Activated T-helper 1 cell treated with anti-CD3 and anti-CD28 coated beads, Interleukin-12 subunit alpha, Interleukin-12 subunit beta, Interleukin-2, Interleukin-4 antibody, amounts not matched to agents 30 ng/mL and 10 ng/mL and 1 ng/mL, durations not matched to agents 14 hours and 24 hours and 36 hours (primary cell): Measurements from ENCODE around the gene HECTD1. TPM values are rescaled to one million over a fixed set of nuclear protein-coding genes. Genes with fewer than 3 reads are reported as not detected.
"Not testable (repeated sequence)": the region's sequence is repeated elsewhere in the genome, so short reads cannot be mapped to it uniquely, and the experiment has no call there.

Source experiments
- DNase-seq: peaks from one replicate; pipeline ENCODE4 v3.0.0; 2021; ENCODE audit warnings: low spot score
- H3K27ac Mint-ChIP-seq: one replicate; pipeline ENCODE4 v1.8.0; 2021; ENCODE audit warnings: mild to moderate bottlenecking, mixed read lengths
- H3K27me3 Mint-ChIP-seq: one replicate; pipeline ENCODE4 v1.8.0; 2022; ENCODE audit warnings: mild to moderate bottlenecking, moderate library complexity, mixed read lengths; ENCODE audit not compliant: insufficient read depth
- H3K36me3 Mint-ChIP-seq: one replicate; pipeline ENCODE4 v1.8.0; 2021; ENCODE audit warnings: low read depth, mixed read lengths
- H3K4me1 Mint-ChIP-seq: one replicate; pipeline ENCODE4 v1.8.0; 2021; ENCODE audit warnings: low read depth, mixed read lengths
- H3K4me3 Mint-ChIP-seq: one replicate; pipeline ENCODE4 v1.8.0; 2021; ENCODE audit warnings: mild to moderate bottlenecking, moderate library complexity, mixed read lengths
- H3K9me3 Mint-ChIP-seq: one replicate; pipeline ENCODE4 v1.8.0; 2021; ENCODE audit warnings: mixed read lengths
- intact Hi-C: fragments of 100-400 bp; cut with micrococcal nuclease; formaldehyde crosslinking; loops from one replicate; pipeline ENCODE4 v1.15.1; 2024
- total RNA-seq: library from RNA; stranded (reverse); gene quantifications from 2 replicates; pipeline ENCODE4 v1.2.3, GENCODE V29; 2022

The HECTD1 gene
- total RNA-seq, 1 donor from 2014 or later = 127 TPM

DNA sequence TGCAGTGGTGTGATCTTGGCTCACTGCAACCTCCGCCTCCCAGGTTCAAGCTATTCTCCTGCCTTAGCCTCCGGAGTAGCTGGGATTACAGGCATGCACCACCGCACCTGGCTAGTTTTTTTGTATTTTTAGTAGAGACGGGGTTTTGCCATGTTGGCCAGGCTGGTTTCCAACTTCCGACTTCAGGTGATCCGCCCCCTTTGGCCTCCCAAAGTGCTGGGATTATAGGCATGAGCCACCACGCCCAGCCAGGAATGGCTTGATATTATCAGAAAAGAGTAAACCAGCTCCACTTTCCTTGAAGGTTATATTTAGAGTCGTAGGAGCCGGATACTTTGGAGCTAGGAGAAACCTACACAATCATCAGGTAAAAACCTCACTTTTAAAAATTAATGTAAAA is 121.1 kb downstream of the HECTD1 start:
- not testable (repeated sequence) for H3K27ac Mint-ChIP-seq, H3K4me1 Mint-ChIP-seq, H3K27me3 Mint-ChIP-seq, H3K36me3 Mint-ChIP-seq, DNase-seq, H3K9me3 Mint-ChIP-seq, H3K4me3 Mint-ChIP-seq
- intact Hi-C loops = loop anchor here (10.0 kb wide), 1 partner anchor 432 kb away; no protein-coding TSS in a partner anchor

DNA sequence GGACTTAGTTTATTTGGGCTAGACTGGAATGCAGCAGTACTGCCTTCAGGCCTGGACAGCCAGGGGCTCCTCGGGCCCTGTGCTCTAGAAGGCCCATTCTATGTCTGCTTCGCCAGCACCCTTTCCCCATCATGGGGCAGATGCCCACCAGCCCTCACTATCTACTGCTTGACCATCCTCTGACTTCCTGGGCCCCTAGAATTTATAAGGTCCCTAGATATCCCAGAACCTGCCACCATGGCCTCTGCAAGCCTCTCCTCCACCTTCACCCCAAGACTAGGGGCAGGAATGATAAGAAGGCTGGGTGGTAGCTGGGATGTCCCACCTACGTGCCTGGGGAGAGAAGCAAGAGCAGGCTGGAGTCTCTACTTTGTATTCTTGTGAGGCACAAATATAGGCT is 122.6 kb downstream of the HECTD1 start:
- Mint-ChIP-seq H3K4me3 (no peak overlapping the region), H3K9me3 (no peaks in the 10 kb centered on the region), H3K4me1 (no peaks in the 10 kb centered on the region), H3K27me3 (no peaks in the 10 kb centered on the region), H3K27ac (no peak overlapping the region), H3K36me3 (no peaks in the 10 kb centered on the region)
- intact Hi-C loops = loop anchor here (10.0 kb wide), 1 partner anchor 430 kb away; no protein-coding TSS in a partner anchor
- no peak for DNase-seq

DNA sequence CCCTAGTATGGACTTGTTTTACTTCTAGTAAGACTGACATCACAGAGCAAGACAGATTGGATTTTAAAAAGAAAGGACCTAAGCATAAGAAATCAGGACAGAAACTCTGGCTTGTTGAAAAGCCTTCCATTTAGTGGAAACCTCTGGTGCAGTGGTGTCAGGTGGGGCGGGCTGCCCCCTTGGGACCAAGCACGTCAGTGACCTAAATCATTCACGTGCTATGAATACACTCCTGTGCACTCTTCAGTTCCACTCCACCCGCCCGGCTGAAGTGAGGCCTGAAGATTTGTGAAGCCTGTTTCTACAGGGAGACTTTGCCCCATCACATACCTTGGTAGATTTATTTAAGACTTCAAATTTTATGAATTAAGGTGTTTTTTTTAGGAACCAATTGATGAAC is 123.2 kb downstream of the HECTD1 start:
- DNase-seq = no peak
- Mint-ChIP-seq H3K4me1 (no peaks in the 10 kb centered on the region), H3K27me3 (no peaks in the 10 kb centered on the region), H3K9me3 (no peaks in the 10 kb centered on the region), H3K36me3 (no peaks in the 10 kb centered on the region), H3K4me3 (no peak overlapping the region), H3K27ac (no peak overlapping the region)
- intact Hi-C loops = loop anchor here (5.0 to 10.0 kb wide), 2 partner anchors 273 to 430 kb away; no protein-coding TSS in a partner anchor

DNA sequence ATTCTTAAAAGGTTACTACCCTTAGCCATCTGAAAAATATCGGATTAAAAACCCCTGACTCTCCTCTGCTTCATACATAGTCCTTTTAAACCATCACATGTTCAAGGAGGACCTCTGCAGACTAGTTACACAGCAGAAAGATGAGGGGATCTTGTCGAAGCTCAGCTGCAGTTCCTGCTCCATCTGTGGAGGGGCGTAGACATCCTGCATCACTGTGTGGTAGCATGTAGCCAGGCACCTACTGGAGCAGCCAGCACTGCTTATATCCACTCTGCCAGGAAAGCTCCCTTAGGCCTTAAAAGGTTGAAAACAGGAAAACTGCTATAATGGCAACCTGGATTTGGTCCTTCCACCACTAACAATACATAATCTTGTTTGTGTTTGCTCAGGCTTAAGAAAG is 123.8 kb downstream of the HECTD1 start:
- Mint-ChIP-seq H3K27ac (no peak overlapping the region), H3K4me3 (no peak overlapping the region), H3K36me3 (no peaks in the 10 kb centered on the region), H3K4me1 (no peaks in the 10 kb centered on the region), H3K27me3 (no peaks in the 10 kb centered on the region), H3K9me3 (no peaks in the 10 kb centered on the region)
- DNase-seq = no peak
- intact Hi-C loops = loop anchor here (2.0 to 10.0 kb wide), 4 partner anchors 57 to 429 kb away; partner anchors contain the start of gene STRN3

DNA sequence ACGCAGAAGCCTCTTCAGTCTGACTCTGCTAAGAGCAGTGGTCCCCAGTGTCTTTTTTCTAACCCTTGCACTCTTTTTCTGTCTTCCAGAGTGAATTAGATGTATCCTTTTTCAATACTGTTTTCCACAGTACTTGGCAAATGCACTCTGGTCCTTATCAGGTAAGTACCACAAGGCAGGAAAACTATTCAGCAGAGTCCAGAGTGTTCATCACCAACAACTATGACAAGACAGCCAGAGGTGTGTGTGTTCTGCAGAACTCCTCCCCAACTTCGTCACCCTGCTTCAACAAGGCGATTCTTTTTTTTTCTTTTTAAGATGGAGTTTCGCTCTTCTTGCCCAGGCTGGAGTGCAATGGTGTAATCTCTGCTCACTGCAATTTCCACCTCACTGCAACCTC is 127.1 kb downstream of the HECTD1 start:
- Mint-ChIP-seq H3K9me3 (peaks cover under 1% of the 10 kb centered on the region), H3K27me3 (no peaks in the 10 kb centered on the region), H3K4me1 (no peaks in the 10 kb centered on the region), H3K4me3 (no peak overlapping the region), H3K27ac (no peak overlapping the region), H3K36me3 (no peaks in the 10 kb centered on the region)
- intact Hi-C loops = loop anchor here (5.0 to 10.0 kb wide), 2 partner anchors 277 to 426 kb away; no protein-coding TSS in a partner anchor
- DNase-seq = no peak

DNA sequence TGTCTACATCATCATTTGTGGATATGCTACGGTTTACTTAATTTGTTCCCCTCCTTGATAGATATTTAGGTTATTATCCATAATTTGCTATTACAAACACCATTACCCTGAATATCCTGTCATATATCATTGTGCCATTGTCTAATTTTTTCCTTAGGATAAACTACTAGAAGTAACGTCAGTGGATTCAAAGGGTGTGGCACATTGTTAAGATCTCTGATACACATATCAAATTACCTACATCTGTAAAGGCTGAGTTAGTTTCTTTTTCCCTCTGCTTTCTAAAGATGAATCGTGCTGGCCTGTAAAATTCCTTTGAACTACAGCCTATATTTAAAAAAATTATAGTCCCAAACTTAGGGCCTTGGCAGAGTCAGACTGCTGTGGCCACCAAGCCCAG is 127.5 kb downstream of the HECTD1 start:
- Mint-ChIP-seq H3K4me1 (no peaks in the 10 kb centered on the region), H3K36me3 (peaks cover 2% of the 10 kb centered on the region), H3K27ac (no peak overlapping the region), H3K27me3 (no peaks in the 10 kb centered on the region), H3K9me3 (peaks cover 5% of the 10 kb centered on the region), H3K4me3 (no peak overlapping the region)
- DNase-seq = no peak
- intact Hi-C loops = loop anchor here (5.0 to 10.0 kb wide), 2 partner anchors 277 to 425 kb away; no protein-coding TSS in a partner anchor

DNA sequence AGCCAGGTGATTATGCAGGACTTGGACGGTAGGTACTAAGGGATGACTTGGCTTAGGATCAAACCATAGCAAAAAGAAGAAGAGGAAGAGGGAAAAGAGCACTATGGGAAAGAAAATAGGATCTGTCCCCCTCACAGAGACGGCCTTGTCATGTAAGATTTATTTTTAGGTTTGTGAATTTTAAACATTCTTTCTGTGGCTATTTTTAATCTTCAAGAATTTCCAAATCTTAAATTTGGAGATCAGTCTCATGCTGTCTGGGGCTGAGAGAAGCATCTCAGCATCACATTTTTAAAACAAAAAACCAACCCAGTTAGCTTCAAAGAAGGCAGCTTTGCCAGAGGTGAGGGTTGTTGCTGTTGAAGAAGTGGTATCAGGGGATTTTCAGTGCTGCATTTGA is 128.8 kb downstream of the HECTD1 start:
- H3K9me3 Mint-ChIP-seq = peaks cover 6% of the 10 kb centered on the region
- no peak for DNase-seq
- no peak overlapping the region for H3K27ac Mint-ChIP-seq
- intact Hi-C loops = no loop called here
- H3K4me3 Mint-ChIP-seq = no peak overlapping the region
- no peaks in the 10 kb centered on the region for H3K4me1 Mint-ChIP-seq
- peaks cover 4% of the 10 kb centered on the region for H3K36me3 Mint-ChIP-seq
- no peaks in the 10 kb centered on the region for H3K27me3 Mint-ChIP-seq

DNA sequence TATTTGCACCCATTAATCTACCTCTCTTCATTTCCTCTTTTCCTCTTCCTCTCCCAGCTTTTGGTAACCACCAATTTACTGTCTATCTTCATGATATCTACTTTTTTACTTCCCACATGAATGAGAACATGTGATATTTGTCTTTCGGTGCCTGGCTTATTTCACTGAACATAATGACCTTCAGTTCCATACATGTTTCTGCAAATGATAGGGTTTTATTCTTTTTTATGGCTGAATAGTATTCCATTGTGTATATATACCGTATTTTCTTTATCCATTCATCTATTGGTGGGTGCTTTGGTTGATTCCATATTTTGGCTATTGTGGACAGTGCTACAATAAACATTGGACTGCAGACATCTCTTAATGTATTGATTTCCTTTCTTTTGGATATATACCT is 132.4 kb downstream of the HECTD1 start:
- H3K27me3 Mint-ChIP-seq = no peaks in the 10 kb centered on the region
- no peak overlapping the region for H3K4me3 Mint-ChIP-seq
- intact Hi-C loops = no loop called here

DNA sequence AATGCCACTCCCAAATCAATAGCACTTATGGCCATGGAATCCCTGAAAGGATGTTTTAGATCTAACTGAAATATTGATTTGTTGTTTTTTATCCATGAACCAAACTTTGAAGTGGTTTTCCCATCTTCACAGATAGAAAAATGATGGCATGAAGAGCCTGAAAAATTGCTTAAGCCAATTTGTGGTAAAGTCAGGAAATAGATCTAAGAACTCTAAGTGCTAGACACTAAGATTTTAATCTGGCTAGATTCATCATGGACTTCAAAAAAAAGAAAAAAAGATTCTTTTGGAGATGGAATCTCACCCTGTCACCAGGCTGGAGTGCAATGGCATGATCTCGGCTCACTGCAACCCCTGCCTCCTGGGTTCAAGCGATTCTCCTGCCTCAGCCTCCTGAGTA is 136.4 kb downstream of the HECTD1 start:
- intact Hi-C loops = no loop called here
- Mint-ChIP-seq H3K36me3 (peaks cover 4% of the 10 kb centered on the region), H3K4me3 (no peak overlapping the region), H3K4me1 (no peaks in the 10 kb centered on the region), H3K27me3 (no peaks in the 10 kb centered on the region), H3K9me3 (peaks cover 6% of the 10 kb centered on the region), H3K27ac (no peak overlapping the region)
- DNase-seq = no peak

More for the DNA sequence above, 132.4 kb downstream of the HECTD1 start:
- Mint-ChIP-seq H3K4me1 (no peaks in the 10 kb centered on the region), H3K27ac (no peak overlapping the region), H3K9me3 (peaks cover 6% of the 10 kb centered on the region), H3K36me3 (peaks cover 4% of the 10 kb centered on the region)
- DNase-seq = no peak

DNA sequence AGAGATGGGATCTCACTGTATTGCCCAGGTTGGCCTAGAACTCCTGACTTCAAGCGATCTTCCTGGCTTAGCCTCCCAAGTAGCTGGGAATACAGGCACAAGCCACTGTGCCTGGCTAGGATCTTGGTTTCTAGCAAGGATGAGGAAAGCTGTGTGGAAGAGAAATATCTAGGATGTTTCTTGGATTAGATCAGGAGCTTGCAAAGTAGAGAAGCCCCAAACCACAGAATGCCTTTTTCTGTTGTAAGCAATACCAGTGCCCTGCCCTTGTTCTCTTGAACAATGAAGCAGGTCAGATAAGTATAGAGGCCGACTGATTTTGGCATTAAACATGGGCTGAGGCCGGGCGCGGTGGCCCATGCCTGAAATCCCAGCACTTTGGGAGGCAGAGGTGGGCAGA is 137.2 kb downstream of the HECTD1 start:
- Mint-ChIP-seq H3K4me1 (no peaks in the 10 kb centered on the region), H3K4me3 (no peak overlapping the region), H3K27ac (no peak overlapping the region), H3K9me3 (peaks cover 5% of the 10 kb centered on the region), H3K36me3 (peaks cover 4% of the 10 kb centered on the region), H3K27me3 (no peaks in the 10 kb centered on the region)
- DNase-seq = no peak
- intact Hi-C loops = no loop called here

DNA sequence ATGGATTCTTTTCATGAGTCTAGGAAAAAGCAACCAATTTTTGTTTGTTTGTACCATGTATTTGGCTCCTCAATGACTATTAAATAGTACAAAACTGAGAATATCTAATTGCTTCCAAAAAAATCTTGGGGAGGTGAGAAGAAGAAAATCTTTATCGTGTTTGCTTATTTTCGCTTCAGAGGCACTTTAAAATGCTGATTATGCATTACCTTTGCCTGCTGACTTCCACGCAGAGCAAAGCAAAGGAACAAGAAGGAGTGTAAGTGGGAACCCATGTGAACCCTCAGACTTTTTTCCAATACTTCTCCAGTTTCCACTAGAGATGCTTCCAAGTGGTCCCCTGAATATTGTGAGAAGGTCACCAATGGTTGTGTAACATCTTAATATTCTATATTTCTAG is 138.2 kb downstream of the HECTD1 start:
- H3K27ac Mint-ChIP-seq = no peak overlapping the region
- no peaks in the 10 kb centered on the region for H3K4me1 Mint-ChIP-seq
- no peaks in the 10 kb centered on the region for H3K36me3 Mint-ChIP-seq
- no peak for DNase-seq
- H3K9me3 Mint-ChIP-seq = no peaks in the 10 kb centered on the region
- H3K4me3 Mint-ChIP-seq = no peak overlapping the region
- intact Hi-C loops = no loop called here
- H3K27me3 Mint-ChIP-seq = no peaks in the 10 kb centered on the region

DNA sequence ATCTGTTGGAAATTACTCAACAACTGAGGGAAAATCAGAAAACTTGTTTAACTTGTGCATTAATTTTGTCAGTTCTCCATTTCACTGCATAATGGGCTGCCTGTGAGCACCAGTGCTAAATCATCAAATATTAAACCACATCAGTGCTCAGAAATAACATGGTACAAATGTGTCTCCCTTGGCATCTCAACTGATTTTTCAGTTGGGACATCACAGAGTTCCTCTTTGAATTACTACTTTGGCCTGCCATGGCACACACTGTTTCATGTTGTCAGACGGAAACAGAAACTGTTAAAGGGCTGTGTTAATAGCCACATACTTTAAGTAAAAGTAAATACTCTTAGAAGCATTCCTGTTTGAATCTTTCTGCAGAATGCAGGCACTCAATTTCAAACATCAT is 139.4 kb downstream of the HECTD1 start:
- Mint-ChIP-seq H3K4me3 (no peak overlapping the region), H3K27ac (no peak overlapping the region), H3K36me3 (no peaks in the 10 kb centered on the region), H3K9me3 (no peaks in the 10 kb centered on the region), H3K4me1 (no peaks in the 10 kb centered on the region), H3K27me3 (no peaks in the 10 kb centered on the region)
- intact Hi-C loops = no loop called here
- DNase-seq = no peak

DNA sequence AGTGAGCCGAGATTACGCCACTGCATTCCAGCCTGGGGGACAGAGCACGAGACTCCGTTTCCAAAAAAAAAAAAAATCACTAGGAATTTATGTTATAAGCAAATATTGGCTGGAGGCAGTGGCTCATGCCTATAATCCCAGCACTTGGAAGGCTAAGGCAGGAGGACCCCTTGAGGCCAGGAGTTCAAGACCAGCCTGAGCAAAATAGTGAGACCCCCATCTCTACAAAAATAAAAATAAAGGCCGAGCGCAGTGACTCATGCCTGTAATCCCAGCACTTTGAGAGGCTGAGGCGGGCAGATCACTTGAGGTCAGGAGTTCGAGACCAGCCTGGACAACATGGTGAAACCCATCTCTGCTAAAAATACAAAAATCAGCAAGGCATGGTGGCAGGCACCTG is 144.7 kb downstream of the HECTD1 start:
- H3K9me3 Mint-ChIP-seq, H3K36me3 Mint-ChIP-seq, intact Hi-C loops, H3K4me3 Mint-ChIP-seq, H3K27me3 Mint-ChIP-seq, DNase-seq, H3K27ac Mint-ChIP-seq, H3K4me1 Mint-ChIP-seq: not testable (repeated sequence)

DNA sequence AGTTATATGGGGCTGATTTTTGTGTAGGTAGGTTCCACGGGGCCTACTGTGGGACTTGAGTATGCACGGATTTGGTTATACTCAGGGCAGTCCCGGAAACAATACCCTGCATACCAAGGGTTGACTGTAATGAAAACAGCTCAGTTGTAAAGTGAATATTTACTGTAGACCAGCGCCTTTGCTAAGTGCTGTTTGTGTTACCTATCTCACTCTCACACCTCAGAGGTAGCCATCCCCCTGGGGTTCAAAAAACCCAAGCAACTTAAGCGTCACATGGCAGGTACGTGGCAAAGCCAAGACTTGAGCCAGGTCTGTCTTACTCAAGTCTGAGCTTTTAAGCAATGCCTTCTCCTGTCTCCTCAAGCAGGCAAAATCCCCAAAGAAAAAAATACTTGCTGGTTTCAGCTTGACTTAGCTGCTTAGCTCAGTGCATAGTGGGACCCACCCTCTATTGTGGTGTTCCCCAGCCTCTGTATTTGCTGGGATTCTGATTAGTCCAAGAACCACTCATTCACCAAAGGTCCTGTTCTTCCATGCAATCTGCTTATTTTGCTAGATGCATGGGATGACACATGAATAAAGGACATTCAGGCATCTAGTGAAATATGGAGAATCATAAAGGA is 147.2 kb downstream of the HECTD1 start:
- peaks cover 5% of the 10 kb centered on the region for H3K4me1 Mint-ChIP-seq
- H3K36me3 Mint-ChIP-seq = no peaks in the 10 kb centered on the region
- H3K27me3 Mint-ChIP-seq = no peaks in the 10 kb centered on the region
- no peaks in the 10 kb centered on the region for H3K9me3 Mint-ChIP-seq
- no peak overlapping the region for H3K4me3 Mint-ChIP-seq
- no peak overlapping the region for H3K27ac Mint-ChIP-seq
- intact Hi-C loops = no loop called here
- DNase-seq = no peak
